Osteocyte (in vitro differentiated cells): ENCODE results near the gene RASGRP2. TPM values are rescaled to one million over a fixed set of nuclear protein-coding genes. Genes with fewer than 3 reads are reported as not detected.

Experiments
- DNase-seq: peaks from one replicate; pipeline ENCODE4 v3.0.0; 2021; ENCODE audit warnings: mixed read lengths; ENCODE audit not compliant: unreplicated experiment; ENCODE audit errors: extremely low spot score
- H3K27ac Mint-ChIP-seq: one replicate; pipeline ENCODE4 v1.8.0; 2021; ENCODE audit warnings: mild to moderate bottlenecking, mixed read lengths; ENCODE audit not compliant: unreplicated experiment
- H3K27me3 Mint-ChIP-seq: one replicate; pipeline ENCODE4 v1.8.0; 2021; ENCODE audit warnings: mixed read lengths; ENCODE audit not compliant: unreplicated experiment
- H3K36me3 Mint-ChIP-seq: one replicate; pipeline ENCODE4 v1.8.0; 2021; ENCODE audit warnings: mixed read lengths; ENCODE audit not compliant: unreplicated experiment
- H3K4me1 Mint-ChIP-seq: one replicate; pipeline ENCODE4 v1.8.0; 2021; ENCODE audit warnings: mixed read lengths; ENCODE audit not compliant: unreplicated experiment
- H3K4me3 Mint-ChIP-seq: one replicate; pipeline ENCODE4 v1.8.0; 2021; ENCODE audit warnings: mild to moderate bottlenecking, moderate library complexity, mixed read lengths; ENCODE audit not compliant: unreplicated experiment
- H3K9me3 Mint-ChIP-seq: one replicate; pipeline ENCODE4 v1.8.0; 2021; ENCODE audit warnings: mixed read lengths; ENCODE audit not compliant: unreplicated experiment
- total RNA-seq: library from RNA; stranded (reverse); gene quantifications from 2 replicates; pipeline ENCODE4 v1.2.1, GENCODE V29; 2021
- TF ChIP-seq, protein P1 (sequence below): fragments of 200-600 bp; sonication (generic); IDR thresholded peaks from 2 replicates; pipeline ENCODE4 v1.5.0; 2021; ENCODE audit warnings: antibody characterized with exemption, mild to moderate bottlenecking, moderate library complexity

The RASGRP2 gene
- total RNA-seq, 1 donor from 2014 or later = 10.3 TPM

DNA sequence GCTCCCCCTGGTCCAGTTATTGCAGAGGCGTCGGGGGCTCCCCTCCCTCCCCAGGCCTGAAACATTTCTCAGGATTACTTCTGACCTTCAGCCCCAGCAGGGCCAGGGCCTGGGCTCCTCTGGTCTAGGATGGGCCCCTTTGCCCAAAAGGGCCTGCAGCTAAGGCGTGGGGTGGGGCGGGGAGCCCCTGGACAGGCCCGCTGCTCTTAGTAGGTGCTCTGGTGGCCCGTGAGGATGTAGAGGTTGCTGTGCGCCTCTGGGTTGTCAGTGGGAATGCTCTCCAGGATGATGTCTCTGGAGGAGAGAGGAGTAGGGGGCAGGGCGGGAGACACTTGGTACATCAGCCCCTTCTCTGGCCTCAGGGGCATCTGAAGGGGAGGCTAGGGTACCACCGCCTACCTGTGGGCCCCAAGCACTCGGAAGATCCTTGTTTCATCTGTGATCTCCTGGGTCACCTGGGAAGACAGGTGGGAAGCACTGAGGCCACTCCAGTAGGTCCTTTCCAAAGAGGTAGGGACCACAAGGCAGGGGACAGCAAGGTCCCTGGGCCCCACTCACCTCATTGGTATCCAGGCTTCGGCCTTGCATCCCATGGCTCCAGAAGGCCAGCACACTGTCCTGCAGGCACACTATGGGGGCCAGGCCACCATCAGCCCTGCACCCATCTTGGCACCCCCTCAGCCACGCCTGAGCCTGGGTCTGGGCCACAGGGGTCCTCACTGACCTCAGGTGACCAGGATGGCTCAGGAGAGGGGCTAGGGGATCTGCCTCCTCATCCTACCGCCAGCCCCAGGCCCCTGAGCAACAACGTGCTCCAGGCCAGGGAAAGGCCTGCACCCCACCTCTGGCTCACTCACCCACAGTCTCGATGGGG, 45.6 kb upstream of the RASGRP2 start:
- no peaks in the 10 kb centered on the region for H3K4me1 Mint-ChIP-seq
- TF ChIP-seq, protein P1, sequence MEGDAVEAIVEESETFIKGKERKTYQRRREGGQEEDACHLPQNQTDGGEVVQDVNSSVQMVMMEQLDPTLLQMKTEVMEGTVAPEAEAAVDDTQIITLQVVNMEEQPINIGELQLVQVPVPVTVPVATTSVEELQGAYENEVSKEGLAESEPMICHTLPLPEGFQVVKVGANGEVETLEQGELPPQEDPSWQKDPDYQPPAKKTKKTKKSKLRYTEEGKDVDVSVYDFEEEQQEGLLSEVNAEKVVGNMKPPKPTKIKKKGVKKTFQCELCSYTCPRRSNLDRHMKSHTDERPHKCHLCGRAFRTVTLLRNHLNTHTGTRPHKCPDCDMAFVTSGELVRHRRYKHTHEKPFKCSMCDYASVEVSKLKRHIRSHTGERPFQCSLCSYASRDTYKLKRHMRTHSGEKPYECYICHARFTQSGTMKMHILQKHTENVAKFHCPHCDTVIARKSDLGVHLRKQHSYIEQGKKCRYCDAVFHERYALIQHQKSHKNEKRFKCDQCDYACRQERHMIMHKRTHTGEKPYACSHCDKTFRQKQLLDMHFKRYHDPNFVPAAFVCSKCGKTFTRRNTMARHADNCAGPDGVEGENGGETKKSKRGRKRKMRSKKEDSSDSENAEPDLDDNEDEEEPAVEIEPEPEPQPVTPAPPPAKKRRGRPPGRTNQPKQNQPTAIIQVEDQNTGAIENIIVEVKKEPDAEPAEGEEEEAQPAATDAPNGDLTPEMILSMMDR = no peak
- H3K9me3 Mint-ChIP-seq = no peaks in the 10 kb centered on the region
- DNase-seq = no peak
- no peaks in the 10 kb centered on the region for H3K27me3 Mint-ChIP-seq
- H3K36me3 Mint-ChIP-seq = peaks cover 3% of the 10 kb centered on the region
- H3K4me3 Mint-ChIP-seq = no peak overlapping the region
- H3K27ac Mint-ChIP-seq = no peak overlapping the region

DNA sequence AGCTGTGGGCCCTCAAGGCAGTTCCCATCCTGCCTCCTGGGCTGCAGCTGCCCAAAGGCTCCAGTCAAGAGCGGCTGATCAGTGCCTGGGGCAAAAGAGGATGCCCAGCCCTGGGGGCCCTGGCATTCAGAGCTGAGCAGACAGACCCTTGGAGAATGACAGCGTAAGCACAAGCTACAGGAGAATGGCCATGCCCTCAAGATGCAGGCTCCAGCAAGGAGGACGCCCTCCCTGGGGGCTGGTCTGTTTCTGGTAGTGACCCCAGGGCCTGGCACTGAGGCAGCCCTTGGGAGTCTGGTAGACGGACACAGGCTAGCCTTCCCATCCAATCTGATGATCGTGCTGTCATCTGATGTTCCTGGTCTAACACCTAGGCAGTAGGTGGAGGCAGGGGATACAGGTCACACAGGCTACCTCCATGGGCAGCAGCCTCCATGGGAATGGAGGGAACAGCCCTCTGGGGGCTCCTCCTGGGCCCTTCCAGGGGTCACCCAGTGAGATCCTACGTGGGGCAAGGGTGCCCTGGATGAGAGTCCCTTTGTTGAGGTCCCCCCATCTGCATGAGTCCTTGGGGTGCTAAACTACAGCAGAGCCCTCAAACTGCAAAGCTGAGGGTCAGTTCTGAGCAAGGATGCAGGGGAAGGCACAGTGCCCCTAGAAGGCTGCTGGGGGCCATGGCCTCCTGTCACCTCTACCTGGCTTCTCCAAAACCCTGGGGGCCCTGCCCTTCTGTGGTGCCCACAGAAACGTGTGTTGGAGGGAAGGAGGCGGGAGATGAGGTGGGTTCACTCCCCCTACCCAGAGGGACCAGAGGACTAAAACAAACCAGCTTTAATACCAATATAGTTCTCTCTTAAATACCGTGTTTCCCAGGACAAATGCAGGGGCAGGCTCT, 44.6 kb upstream of the RASGRP2 start:
- TF ChIP-seq, protein P1 = no peak
- Mint-ChIP-seq H3K9me3 (no peaks in the 10 kb centered on the region), H3K36me3 (peaks cover 3% of the 10 kb centered on the region), H3K4me1 (no peaks in the 10 kb centered on the region), H3K27ac (no peak overlapping the region), H3K4me3 (no peak overlapping the region), H3K27me3 (no peaks in the 10 kb centered on the region)
- DNase-seq = no peak

DNA sequence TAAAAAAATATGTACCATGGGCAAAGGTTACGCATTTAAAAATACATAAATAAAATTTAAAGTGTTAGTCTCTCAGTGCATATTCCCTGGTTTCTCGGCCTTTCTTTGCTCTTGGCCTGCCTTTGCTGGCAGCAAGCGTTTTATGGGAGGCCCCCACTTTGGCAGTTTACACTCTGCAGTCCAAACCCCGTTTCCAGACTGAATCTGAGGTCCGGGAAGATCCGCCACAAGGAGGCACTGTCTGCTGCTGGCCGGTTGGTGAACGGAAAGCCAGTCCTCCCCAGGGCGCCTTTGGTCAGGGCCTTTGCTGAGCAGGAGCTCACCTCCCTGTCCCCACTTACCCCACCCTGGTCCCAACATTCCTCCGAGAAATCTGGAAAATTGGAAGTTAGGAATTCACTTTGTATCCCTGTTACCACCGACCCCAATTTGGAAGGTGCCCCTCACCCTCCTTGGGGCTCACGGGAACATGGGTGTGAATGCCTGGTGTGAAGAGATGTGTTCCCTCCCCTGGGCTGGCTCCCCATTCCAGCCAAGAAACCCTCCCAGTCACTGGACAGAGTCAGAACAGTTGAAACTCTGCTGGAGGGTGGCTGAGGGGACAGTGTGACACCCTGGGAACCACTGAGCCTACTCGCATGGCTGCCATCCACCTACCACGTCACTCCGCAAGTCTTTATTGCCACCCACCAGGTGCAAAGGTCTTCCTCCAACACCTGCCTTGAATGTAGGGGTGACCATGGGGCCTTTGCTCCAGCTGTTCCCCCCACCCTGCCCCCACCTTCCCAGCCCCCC, 43.8 kb upstream of the RASGRP2 start:
- no peaks in the 10 kb centered on the region for H3K27me3 Mint-ChIP-seq
- H3K9me3 Mint-ChIP-seq = no peaks in the 10 kb centered on the region
- DNase-seq = no peak
- no peak overlapping the region for H3K27ac Mint-ChIP-seq
- no peaks in the 10 kb centered on the region for H3K4me1 Mint-ChIP-seq
- H3K4me3 Mint-ChIP-seq = no peak overlapping the region
- H3K36me3 Mint-ChIP-seq = peaks cover 3% of the 10 kb centered on the region
- TF ChIP-seq, protein P1 = peak; percentile 71

DNA sequence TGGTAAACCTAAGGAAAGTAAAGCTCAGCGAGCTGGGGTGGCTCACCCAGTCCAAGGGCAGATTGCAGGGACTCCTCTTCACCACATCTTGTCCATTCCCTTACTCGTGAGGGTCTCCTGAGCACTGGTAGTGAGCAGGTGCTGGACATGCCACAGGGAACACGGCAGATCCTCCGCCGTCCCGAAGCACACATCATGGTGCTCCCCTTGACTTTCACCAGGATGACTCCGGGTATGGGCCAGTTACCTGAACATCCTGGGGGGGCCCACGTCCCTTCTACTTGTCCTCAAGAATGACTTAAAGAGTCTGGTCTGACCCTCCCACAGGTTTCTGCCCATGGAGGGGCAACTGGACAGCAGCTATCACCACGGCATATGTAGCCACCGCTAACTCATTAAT, 42.4 kb upstream of the RASGRP2 start:
- peaks cover 4% of the 10 kb centered on the region for H3K36me3 Mint-ChIP-seq
- DNase-seq = no peak
- TF ChIP-seq, protein P1 = no peak
- no peak overlapping the region for H3K4me3 Mint-ChIP-seq
- H3K4me1 Mint-ChIP-seq = no peaks in the 10 kb centered on the region
- no peaks in the 10 kb centered on the region for H3K27me3 Mint-ChIP-seq
- H3K27ac Mint-ChIP-seq = no peak overlapping the region
- no peaks in the 10 kb centered on the region for H3K9me3 Mint-ChIP-seq
